ENCODE measurements around the gene FTCD.

GRCh38 chr21:46108827-46109312 lies 46.5 kb downstream of the FTCD start:
- TF ChIP-seq CTCF (IDR thresholded peaks at IDR 0.05) (no peak), POLR2A (IDR thresholded peaks at IDR 0.05) (no peak)

Data from uterus (tissue), 2 donors.